RWPE2 (cell line): ENCODE results near the gene PHRF1.

ENCODE experiments used
- ATAC-seq: fragments of 200-7000 bp; cut with Tn5 transposase; 3 replicates; pipeline ENCODE4 v1.9.1; 2021; ENCODE audit warnings: low read depth
- DNase-seq: peaks from one replicate; pipeline ENCODE4 v3.0.0-alpha.2; 2020; ENCODE audit warnings: low spot score
- H3K27ac ChIP-seq: fragments of 450-650 bp; 2 replicates; pipeline ENCODE4 v1.5.1; 2017; ENCODE audit warnings: mild to moderate bottlenecking; ENCODE audit not compliant: poor library complexity, severe bottlenecking
- H3K27me3 ChIP-seq: fragments of 250-450 bp; sonication (Bioruptor Pico); 2 replicates; pipeline ENCODE4 v1.5.1; 2021; ENCODE audit warnings: mild to moderate bottlenecking, moderate library complexity; ENCODE audit not compliant: insufficient read depth, poor library complexity, severe bottlenecking
- H3K36me3 ChIP-seq: fragments of 250-450 bp; sonication (Bioruptor Pico); 2 replicates; pipeline ENCODE4 v1.5.1; 2020; ENCODE audit warnings: low read depth, mild to moderate bottlenecking, moderate library complexity
- H3K4me1 ChIP-seq: fragments of 250-450 bp; sonication (Bioruptor Pico); 2 replicates; pipeline ENCODE4 v1.5.1; 2021; ENCODE audit warnings: mild to moderate bottlenecking, moderate library complexity; ENCODE audit not compliant: insufficient read depth, poor library complexity, severe bottlenecking
- H3K4me3 ChIP-seq: fragments of 250-450 bp; sonication (Bioruptor Pico); 2 replicates; pipeline ENCODE4 v1.5.1; 2021; ENCODE audit warnings: mild to moderate bottlenecking, moderate library complexity; ENCODE audit not compliant: severe bottlenecking
- H3K9me3 ChIP-seq: fragments of 250-450 bp; sonication (Bioruptor Pico); 2 replicates; pipeline ENCODE4 v1.5.1; 2021; ENCODE audit warnings: mild to moderate bottlenecking, moderate library complexity; ENCODE audit not compliant: severe bottlenecking
- CTCF ChIP-seq: fragments of 450-650 bp; IDR thresholded peaks from one replicate; pipeline ENCODE4 v1.5.1; 2017; ENCODE audit warnings: mild to moderate bottlenecking, moderate library complexity; ENCODE audit not compliant: poor library complexity, severe bottlenecking

PHRF1 gene

DNA sequence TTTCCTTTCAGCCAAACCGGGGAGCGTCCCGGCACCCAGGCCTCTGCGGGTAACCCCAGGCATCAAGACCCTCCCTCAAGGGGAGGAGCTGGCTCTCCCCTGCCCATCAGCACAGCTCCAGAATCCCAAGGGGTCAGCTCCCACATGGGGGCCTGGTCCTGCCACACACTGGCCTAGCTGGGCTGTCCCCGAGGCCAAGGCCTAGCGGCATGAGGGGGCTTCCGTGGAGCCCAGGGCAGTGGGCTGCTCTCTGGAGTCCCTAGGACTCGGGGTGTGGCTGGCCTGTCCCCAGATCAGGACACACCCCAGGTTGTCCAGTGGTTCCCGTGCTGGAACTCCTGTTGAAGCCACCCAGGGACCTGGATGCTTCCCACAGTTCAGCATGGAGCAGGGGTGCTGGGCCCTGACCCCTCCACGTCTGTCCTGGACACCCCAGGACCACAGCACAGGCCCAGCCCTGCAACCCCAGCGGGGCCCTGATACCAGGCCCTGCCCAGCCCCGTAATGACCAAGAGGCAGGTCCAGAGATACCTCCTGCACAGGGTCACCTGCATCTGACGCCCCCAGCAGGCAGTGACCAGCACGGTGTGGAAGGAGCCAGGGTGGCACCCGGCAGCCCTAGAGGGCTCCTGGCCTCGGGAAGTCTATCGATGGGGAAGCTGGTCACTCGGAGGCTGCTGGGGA is 46.4 kb upstream of the PHRF1 start:
- no peaks in the 10 kb centered on the region for H3K27me3 ChIP-seq
- H3K4me1 ChIP-seq: no peaks in the 10 kb centered on the region
- H3K36me3 ChIP-seq: peaks cover 28% of the 10 kb centered on the region
- H3K27ac ChIP-seq: no peak overlapping the region
- DNase-seq (no peak), ATAC-seq (no peak)
- H3K4me3 ChIP-seq: no peak overlapping the region
- no peak for TF ChIP-seq CTCF
- no peaks in the 10 kb centered on the region for H3K9me3 ChIP-seq

DNA sequence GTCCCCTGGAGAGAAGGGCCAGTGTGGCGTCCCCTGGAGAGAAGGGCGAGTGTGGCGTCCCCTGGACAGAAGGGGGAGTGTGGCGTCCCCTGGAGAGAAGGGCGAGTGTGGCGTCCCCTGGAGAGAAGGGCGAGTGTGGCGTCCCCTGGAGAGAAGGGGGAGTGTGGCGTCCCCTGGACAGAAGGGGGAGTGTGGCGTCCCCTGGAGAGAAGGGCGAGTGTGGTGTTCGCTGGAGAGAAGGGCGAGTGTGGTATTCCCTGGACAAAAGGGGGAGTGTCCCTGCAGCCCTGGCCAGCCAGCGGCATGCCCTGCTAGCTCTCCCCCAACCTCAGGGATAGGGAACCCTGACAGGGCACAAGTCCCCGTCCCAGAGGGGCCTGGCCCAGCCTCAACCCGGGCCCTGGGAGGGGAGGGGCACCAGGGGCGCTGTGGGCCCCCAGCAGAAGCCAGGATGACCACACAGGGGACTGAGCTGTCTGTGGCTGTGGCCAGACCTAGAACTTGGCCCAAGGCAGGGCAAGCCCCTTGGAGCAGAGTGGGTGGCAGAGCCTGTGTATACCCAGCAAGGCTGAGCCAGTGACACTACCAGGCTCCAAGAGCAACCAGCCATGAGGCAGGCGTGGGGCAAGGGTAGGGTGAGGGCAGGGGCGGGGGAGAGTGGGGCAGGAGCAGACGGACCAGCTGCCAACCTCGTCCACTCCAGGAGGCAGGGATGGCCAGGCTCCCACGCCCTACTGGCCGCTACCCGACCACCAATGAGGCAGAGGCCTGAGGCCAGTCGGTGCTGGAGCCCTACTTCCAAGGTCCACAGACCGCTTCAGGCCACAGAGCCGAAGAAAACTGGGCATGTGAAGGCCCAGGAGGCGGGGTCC is 45.1 kb upstream of the PHRF1 start:
- H3K27me3 ChIP-seq: no peaks in the 10 kb centered on the region
- no peak overlapping the region for H3K4me3 ChIP-seq
- no peaks in the 10 kb centered on the region for H3K9me3 ChIP-seq
- ATAC-seq (no peak), DNase-seq (peak; percentile 67)
- H3K4me1 ChIP-seq: no peaks in the 10 kb centered on the region
- peaks cover 28% of the 10 kb centered on the region for H3K36me3 ChIP-seq
- TF ChIP-seq CTCF: no peak
- no peak overlapping the region for H3K27ac ChIP-seq

- ATAC-seq (no peak), DNase-seq (no peak)
- H3K4me1 ChIP-seq: no peaks in the 10 kb centered on the region
- peaks cover 28% of the 10 kb centered on the region for H3K36me3 ChIP-seq
- no peak for TF ChIP-seq CTCF
- H3K27me3 ChIP-seq: no peaks in the 10 kb centered on the region
- no peak overlapping the region for H3K4me3 ChIP-seq
- H3K9me3 ChIP-seq: no peaks in the 10 kb centered on the region
- H3K27ac ChIP-seq: no peak overlapping the region
These were observed 44.2 kb upstream of the PHRF1 start for GRCh38 chr11:531919-532526.

GRCh38 chr11:532527-532985 is 43.7 kb upstream of the PHRF1 start:
- no peak overlapping the region for H3K27ac ChIP-seq
- H3K4me3 ChIP-seq: no peak overlapping the region
- peaks cover 28% of the 10 kb centered on the region for H3K36me3 ChIP-seq
- H3K9me3 ChIP-seq: no peaks in the 10 kb centered on the region
- DNase-seq (peak; percentile 72), ATAC-seq (no peak)
- H3K27me3 ChIP-seq: no peaks in the 10 kb centered on the region
- no peaks in the 10 kb centered on the region for H3K4me1 ChIP-seq
- no peak for TF ChIP-seq CTCF
